Hepatocyte (in vitro differentiated cells): ENCODE data around the gene SMAD3. TPM values are rescaled to one million over a fixed set of nuclear protein-coding genes. Genes with fewer than 3 reads are reported as not detected.
A peak's percentile ranks its signal among the peaks of the same experiment; 100 is the strongest.

Experiments
- DNase-seq: peaks from one replicate; pipeline ENCODE4 v3.0.0-alpha.2; 2016; ENCODE audit warnings: low spot score
- H2AFZ ChIP-seq: fragments of 200-600 bp; sonication (generic); 2 replicates; pipeline ENCODE4 v1.6.0; 2016; ENCODE audit warnings: antibody characterized with exemption, mild to moderate bottlenecking
- H3K27ac ChIP-seq: fragments of 200-600 bp; sonication (generic); 2 replicates; pipeline ENCODE4 v1.5.1; 2016; ENCODE audit warnings: mild to moderate bottlenecking
- H3K27me3 ChIP-seq: fragments of 200-600 bp; sonication (generic); 2 replicates; pipeline ENCODE4 v1.6.1; 2016
- H3K36me3 ChIP-seq: fragments of 200-600 bp; sonication (generic); replicated peaks from 2 replicates; pipeline ENCODE4 v1.5.1; 2016; ENCODE audit warnings: low read depth; ENCODE audit not compliant: insufficient read depth
- H3K4me1 ChIP-seq: fragments of 200-600 bp; sonication (generic); 2 replicates; pipeline ENCODE4 v1.5.1; 2016; ENCODE audit warnings: mild to moderate bottlenecking, moderate library complexity; ENCODE audit not compliant: insufficient read depth
- H3K4me2 ChIP-seq: fragments of 200-600 bp; sonication (generic); 2 replicates; pipeline ENCODE4 v1.6.0; 2016
- H3K4me3 ChIP-seq: fragments of 200-600 bp; sonication (generic); 2 replicates; pipeline ENCODE4 v1.5.1; 2016; ENCODE audit warnings: mild to moderate bottlenecking
- H3K79me2 ChIP-seq: fragments of 200-600 bp; sonication (generic); 2 replicates; pipeline ENCODE4 v1.6.0; 2017; ENCODE audit warnings: mild to moderate bottlenecking
- H3K9me2 ChIP-seq: fragments of 200-600 bp; sonication (generic); replicated peaks from 2 replicates; pipeline ENCODE4 v1.6.0; 2017; ENCODE audit warnings: mild to moderate bottlenecking; ENCODE audit not compliant: insufficient read depth
- H3K9me3 ChIP-seq: fragments of 200-600 bp; sonication (generic); 2 replicates; pipeline ENCODE4 v1.5.1; 2016; ENCODE audit warnings: low read depth, mild to moderate bottlenecking
- H4K20me1 ChIP-seq: fragments of 200-600 bp; sonication (generic); 2 replicates; pipeline ENCODE4 v1.6.0; 2016; ENCODE audit warnings: mild to moderate bottlenecking; ENCODE audit not compliant: insufficient read depth, poor library complexity, severe bottlenecking
- CTCF ChIP-seq: fragments of 200-600 bp; sonication (generic); IDR thresholded peaks from 2 replicates; pipeline ENCODE4 v1.5.1; 2016; ENCODE audit warnings: antibody characterized with exemption, mild to moderate bottlenecking; ENCODE audit not compliant: poor library complexity
- EZH2 ChIP-seq: fragments of 200-600 bp; sonication (generic); IDR thresholded peaks from 2 replicates; pipeline ENCODE4 v1.6.1; 2016; ENCODE audit warnings: antibody characterized with exemption, mild to moderate bottlenecking, borderline replicate concordance
- EZH2phosphoT487 ChIP-seq: fragments of 200-600 bp; sonication (generic); IDR thresholded peaks from one replicate; pipeline ENCODE4 v1.6.1; 2018; ENCODE audit warnings: antibody characterized with exemption, mild to moderate bottlenecking, low read depth, moderate library complexity; ENCODE audit not compliant: unreplicated experiment, severe bottlenecking
- WGBS: methylation state at CpG from one replicate; pipeline ENCODE4 v1.1.6; 2016; ENCODE audit warnings: low lambda C conversion rate; ENCODE audit errors: missing lambda C conversion rate; 5-methylcytosine and 5-hydroxymethylcytosine counted together
- polyA plus RNA-seq: library from polyadenylated mRNA; unstranded; fragments of >200 nt; fragmentation: Nextera tagmentation; extraction: Ambion mirVana; gene quantifications from 2 replicates; pipeline ENCODE4 v1.2.1, GENCODE V29; 2016
- total RNA-seq: library from RNA; depleted of rRNA; stranded (reverse); fragments of >200 nt; gene quantifications from 2 replicates; pipeline ENCODE4 v1.2.3, GENCODE V29; 2014

SMAD3 gene
- total and polyA plus RNA-seq, 2 experiments from 2014 or later: 24.7 to 32.2 TPM

DNA sequence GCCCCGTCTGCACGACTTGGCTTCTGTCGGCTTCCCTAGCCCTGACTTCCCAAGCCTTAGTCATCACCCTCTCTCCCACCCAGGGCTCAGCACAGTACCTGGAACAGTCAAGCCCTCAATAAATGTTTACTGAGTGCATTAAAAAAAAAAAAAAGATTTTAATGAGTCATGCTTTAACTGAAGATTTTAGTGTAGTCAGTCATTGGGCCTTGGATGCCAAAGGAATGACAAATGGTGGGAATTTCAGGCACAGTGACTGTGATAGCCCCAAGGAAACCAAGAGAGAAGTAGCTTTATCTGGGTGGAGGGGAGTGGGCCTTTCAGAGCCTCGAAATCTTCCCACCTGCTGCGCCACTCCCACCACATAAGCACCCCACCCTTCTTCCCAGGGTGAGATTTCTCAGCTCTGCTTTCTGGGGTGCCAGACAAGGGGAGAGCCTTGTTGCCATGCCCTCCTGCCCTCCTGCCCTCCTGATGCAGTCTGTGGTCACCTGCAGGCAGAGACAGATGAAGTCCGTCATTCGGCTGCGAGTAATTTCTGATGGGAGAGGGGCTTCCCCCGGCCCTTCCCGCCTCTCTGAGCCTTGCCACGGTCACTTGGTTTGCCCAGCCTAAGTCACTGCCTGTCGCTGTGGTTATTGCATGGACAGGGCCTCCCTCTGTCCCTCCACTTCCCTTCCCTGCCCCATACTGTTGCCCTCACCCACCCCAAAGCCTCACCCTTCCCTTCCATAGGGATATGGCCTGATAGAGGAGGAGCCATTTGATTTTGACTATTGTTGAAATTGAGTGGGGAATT, 41.8 kb downstream of the SMAD3 start:
- no peak overlapping the region for H3K4me2 ChIP-seq
- no peak overlapping the region for H2AFZ ChIP-seq
- 62% methylated on average over 12 of the region's 12 CpGs for WGBS

GRCh38 chr15:67108122-67108961, 42.9 kb downstream of the SMAD3 start:
- Histone ChIP-seq H3K9me2 (no peaks in the 10 kb centered on the region), H2AFZ (no peak overlapping the region), H3K4me3 (no peak overlapping the region), H4K20me1 (peaks cover 39% of the 10 kb centered on the region), H3K4me2 (no peak overlapping the region), H3K27me3 (no peaks in the 10 kb centered on the region), H3K36me3 (no peaks in the 10 kb centered on the region), H3K79me2 (peaks cover 79% of the 10 kb centered on the region), H3K27ac (peak overlapping the region; percentile 89), H3K4me1 (peaks cover 39% of the 10 kb centered on the region), H3K9me3 (no peaks in the 10 kb centered on the region)
- WGBS: 67% methylated on average over 9 of the region's 9 CpGs
- no peak for DNase-seq
- TF ChIP-seq CTCF: no peak
- TF ChIP-seq EZH2: no peak
- no peak for TF ChIP-seq EZH2phosphoT487

More for the DNA sequence above, 41.8 kb downstream of the SMAD3 start:
- H3K4me1 ChIP-seq: peaks cover 39% of the 10 kb centered on the region
- H3K79me2 ChIP-seq: peaks cover 88% of the 10 kb centered on the region
- peak; percentile 89 for DNase-seq
- TF ChIP-seq EZH2phosphoT487 (no peak), EZH2 (no peak), CTCF (no peak)
- H3K9me3 ChIP-seq: no peaks in the 10 kb centered on the region
- peaks cover 46% of the 10 kb centered on the region for H4K20me1 ChIP-seq
- H3K4me3 ChIP-seq: no peak overlapping the region
- H3K36me3 ChIP-seq: no peaks in the 10 kb centered on the region
- H3K27ac ChIP-seq: peak overlapping the region; percentile 89
- H3K27me3 ChIP-seq: no peaks in the 10 kb centered on the region
- H3K9me2 ChIP-seq: no peaks in the 10 kb centered on the region

DNA sequence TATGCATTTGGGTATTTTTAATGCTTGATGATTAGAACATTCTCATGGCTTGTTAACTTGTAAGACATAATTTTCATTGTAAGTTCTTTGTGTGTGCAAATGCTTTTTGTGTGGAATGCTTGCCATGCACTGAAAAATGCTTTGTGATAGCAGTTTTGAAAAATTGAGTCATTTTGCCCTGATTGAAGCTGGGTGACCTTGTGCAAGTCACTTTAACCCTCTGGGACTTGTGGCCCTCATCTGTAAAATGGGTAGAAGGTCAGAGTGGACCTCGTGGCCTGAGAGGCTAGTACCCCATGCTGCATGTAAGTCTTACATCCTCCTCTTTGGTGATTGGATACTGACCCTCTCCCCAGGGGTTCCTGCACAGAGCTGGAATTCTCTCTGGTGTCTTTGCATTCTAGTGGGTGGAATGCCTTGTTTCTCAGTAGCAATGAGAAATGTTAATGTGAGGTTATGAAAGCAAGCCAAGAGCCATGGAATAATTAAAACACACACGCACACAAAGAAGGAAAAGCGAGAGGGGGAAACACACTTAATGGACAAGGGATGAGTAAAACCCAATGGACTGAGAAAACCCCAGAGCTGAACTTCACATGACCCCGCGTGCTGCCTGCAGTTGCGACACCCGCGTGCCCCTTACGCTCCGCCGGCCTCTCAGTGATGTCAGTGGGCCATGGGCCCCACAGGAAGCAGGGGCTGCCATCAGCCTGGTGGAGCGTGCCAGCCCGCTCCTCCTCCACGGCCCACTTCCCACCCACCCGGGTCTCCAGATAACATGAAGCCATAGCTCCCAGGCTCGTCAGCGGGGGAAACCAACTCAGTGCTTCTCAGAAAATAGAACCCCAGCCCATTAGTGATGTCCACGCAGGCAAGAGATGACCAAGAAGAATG, 44.0 kb downstream of the SMAD3 start:
- Histone ChIP-seq H4K20me1 (peaks cover 30% of the 10 kb centered on the region), H3K4me1 (peaks cover 39% of the 10 kb centered on the region), H3K4me3 (no peak overlapping the region), H3K79me2 (peaks cover 79% of the 10 kb centered on the region), H3K9me3 (no peaks in the 10 kb centered on the region), H3K4me2 (peak overlapping the region; percentile 26), H3K27me3 (no peaks in the 10 kb centered on the region), H3K36me3 (no peaks in the 10 kb centered on the region), H2AFZ (no peak overlapping the region), H3K9me2 (no peaks in the 10 kb centered on the region), H3K27ac (peak overlapping the region; percentile 89)
- DNase-seq: peak; percentile 64
- TF ChIP-seq EZH2 (no peak), CTCF (no peak), EZH2phosphoT487 (no peak)
- 67% methylated on average over 17 of the region's 18 CpGs for WGBS
